Measurements from ENCODE around the gene KIF26B.
"Not testable (repeated sequence)": the region's sequence is repeated elsewhere in the genome, so short reads cannot be mapped to it uniquely, and the experiment has no call there.

The KIF26B gene

DNA sequence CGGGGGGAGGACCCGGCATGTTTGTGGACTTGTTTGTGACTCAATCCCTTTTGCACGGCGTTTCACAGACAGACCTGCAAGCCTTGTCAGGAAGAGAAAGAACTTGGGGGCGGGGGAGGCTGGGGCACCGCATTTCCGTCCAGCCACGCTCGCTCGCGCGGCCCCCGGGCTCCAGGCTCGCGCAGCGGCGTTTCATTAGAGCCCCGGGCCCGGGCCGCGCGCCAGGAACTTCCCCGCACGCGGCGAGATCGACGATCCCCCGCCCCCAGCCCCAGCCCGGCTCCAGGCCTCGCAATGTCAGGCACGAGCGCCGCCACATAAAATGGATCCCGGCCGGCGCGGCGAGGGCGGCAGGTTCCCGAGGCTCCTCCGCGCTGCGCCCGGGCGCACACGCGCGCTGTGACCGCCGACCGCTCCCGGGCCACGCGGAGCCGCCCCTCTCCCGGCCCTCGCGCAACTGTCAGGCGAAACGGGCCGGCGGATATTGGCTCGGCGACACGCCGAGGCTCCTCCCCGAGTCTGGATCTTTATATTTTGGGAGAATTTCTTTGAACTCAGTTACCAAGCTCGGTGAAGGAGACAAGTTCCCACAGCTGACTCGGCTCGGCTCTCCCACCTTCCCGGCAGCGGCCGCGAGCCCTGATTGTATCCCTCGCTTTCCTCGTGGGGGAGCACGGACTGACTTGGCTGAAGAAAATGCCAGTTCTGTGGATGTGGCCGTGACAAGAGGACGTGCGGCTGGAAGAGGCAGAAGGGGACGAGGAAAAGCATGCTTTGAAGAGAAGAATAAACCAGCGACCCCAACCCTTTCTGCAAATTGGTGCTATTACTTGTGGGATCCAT is at the start of gene KIF26B:
KIF26B (plus strand) TSS at position 557 of the 843 bp plus-strand sequence. CDS start 440 bp downstream, outside the sequence.
- DNase-seq: peak; percentile 68

DNA sequence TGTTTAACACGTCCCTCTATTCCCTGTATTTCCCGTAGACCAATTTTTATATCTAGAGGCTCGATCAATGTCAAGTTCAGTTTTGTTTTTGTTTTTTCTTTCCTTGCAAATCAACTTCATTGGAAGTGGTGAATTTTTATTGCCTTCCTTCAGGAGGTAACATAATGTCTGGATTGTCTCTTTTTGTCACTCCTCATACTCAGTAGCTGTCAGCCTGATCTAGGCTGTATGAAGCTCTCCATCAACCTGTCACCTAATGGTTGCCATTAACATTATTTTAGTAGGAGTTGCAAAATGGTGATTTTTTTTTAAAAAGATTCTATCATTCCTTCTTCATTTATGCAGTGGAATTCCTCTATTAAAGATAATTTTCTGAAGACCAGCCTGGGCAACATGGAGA is 49.7 kb upstream of the KIF26B start:
- DNase-seq: no peak

DNA sequence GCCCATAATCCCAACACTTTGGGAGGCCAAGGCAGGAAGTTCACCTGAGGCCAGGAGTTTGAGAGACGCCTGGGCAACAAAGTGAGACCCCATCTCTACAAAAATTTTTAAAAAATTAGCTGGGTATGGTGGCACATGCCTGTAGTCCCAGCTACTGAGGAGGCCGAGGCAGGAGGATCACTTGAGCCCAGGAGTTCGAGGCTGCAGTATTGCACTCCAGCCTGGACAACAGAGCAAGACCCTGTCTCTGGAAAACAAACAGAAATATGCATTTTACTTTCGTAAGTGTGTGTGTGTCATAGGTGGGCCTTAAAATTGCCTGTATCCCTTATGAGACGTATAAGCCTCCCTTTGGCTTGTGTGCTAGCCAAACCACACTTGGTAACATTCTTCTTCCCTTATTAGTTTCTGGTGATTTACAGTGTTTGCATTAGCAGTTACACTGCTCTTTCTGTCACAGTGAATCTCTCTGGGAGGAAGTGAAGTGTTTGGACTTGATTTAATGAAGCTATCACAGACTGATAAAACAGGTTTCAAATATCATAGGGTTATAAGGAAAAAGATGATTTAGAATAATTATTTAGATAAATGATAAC is 48.9 kb upstream of the KIF26B start:
- DNase-seq: no peak

DNA sequence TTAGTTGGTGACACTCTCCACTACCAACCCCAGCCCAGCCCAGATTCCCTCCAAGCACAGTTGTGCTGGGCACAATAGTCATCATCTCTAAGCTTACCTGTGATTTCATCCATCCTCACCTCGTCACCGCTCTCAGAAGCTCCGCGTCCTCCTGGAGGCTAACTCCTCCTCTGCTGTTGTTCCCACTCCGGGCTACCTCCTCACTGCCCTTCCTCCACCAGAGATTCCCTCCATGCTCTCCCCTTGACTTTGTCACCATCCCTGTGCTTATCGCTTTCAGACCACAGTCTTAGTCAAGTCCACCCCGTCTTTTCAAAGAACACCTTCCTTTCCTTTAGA is 47.0 kb upstream of the KIF26B start:
- no peak for DNase-seq

DNA sequence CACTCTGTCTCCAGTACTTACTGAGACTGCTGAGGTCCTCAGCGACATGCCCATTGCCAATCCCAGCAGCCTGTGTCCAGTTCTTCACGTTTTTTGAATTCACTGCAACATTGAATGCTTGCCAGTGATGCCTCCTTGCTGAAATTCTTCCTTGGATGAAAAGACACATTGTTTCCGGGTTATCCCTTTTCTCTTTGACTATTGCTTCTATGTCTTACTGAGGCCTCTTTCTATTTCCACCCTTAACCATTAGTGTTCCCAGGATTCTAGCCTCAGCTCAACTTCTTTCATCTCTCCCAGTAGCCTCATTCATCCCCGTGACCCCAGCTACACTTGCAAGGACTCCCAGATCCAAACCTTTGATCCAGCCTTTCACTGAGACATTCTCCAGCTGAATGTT is 46.5 kb upstream of the KIF26B start:
- DNase-seq: no peak

DNA sequence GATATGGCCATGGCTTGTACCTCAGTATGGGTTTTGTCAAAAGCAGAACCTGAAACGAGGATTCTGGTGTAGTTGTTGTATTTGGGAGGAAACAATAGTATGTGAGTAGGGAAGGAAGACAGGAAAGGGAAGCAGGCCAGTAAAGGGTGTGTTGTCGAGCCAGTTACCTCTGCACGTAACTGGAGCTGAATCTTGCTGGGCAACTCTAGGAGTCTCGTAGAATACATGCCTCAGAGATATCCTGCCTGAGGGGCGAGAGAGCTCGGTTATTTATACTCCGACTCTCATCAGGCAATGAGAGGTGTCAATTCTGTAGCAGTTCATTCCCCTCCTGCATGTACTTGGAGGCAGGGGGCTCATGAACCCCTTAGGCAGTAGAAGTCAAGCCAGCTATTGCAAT is 45.9 kb upstream of the KIF26B start:
- no peak for DNase-seq

DNA sequence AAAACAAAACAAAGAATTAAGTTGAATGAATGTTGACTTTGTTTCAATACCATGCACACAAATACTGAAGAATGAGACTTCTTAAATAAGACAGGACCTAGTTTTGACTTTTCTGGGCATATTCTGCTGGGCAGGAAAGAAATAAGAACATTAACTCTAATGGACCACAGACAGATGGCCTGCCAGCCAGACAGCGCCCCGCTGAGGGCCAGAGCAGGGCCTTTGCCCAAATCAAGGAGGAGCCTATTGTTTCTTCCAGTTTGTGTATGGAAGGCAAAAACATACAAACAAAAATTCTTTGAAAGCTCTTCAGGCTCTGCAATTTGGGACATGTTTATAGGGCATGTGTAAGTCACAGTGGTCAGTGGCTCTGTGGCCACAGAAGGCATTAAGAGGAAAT is 44.4 kb upstream of the KIF26B start:
- no peak for DNase-seq

DNA sequence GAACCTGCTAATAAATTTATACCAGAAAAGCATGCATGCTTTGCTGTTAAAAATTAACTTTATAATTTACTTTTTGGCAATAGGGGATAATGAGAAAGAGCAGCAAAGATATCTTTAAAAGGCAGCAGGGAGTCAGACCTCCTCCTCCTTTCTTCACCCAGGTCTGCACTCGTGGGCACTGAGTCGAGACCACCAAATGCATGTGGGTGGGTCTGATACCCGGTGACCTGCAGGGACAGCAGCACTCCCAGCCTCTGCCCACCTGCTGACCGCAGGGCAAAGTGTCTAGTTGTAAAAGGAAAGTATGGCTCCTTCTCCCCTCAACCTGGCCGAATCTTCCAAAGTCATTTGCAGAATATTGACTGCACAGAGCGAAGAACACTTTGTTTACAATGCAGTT is 43.7 kb upstream of the KIF26B start:
- no peak for DNase-seq

DNA sequence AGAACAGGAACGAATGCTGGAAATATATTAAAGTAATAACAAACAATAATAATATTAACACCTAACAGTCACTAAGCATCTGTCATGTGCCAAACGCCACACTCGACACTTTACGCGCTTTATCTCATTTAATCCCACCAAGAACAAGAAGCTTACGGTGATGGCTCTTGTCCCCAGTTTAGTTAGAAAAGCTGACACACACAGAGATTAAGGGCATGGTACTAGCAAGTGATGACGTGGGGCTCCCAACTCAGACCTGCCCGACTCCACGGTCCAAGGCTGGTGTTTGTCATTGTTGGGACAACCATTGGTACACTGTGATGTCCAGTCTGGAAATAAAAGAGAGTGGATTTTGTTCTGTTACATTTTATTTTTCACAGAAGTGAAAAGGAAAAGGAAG is 41.1 kb upstream of the KIF26B start:
- DNase-seq: no peak

DNA sequence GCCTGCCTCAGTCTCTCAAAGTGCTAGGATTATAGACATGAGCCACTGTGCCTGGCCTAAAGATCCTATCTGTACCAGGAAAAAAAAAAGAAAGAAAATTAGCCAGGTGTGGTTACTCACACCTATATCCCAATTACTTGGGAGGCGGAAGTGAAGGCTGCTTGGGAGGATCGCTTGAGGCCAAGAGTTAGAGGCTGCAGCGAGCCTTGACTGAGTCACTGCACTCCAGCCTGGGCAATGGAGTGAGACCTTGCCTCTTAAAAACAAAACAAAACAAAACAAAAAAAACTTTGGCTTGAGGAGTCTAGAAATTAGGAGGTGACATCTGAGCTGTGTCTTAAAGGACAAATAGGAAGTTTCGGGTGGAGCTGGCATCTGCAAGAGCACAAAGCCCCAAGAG is 38.7 kb upstream of the KIF26B start:
- DNase-seq: no peak

DNA sequence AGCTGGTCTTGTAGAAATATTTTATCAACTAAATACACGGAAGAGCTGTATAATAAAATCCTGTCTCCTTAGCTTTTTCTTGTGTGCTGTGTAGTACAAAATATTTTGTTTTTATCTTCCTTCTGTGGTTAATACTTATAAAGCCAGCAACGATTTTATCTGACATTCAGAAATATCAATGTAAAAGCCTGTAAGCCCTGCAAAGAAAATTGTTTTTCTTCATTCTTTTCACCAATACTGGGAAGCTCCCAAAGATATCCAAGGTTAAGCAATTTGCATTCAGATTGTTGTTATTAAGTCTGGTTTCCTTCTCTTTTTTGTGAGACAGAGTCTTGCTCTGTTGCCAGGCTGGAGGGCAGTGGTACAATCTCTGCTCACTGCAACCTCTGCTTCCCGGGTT is 38.0 kb upstream of the KIF26B start:
- DNase-seq: no peak

DNA sequence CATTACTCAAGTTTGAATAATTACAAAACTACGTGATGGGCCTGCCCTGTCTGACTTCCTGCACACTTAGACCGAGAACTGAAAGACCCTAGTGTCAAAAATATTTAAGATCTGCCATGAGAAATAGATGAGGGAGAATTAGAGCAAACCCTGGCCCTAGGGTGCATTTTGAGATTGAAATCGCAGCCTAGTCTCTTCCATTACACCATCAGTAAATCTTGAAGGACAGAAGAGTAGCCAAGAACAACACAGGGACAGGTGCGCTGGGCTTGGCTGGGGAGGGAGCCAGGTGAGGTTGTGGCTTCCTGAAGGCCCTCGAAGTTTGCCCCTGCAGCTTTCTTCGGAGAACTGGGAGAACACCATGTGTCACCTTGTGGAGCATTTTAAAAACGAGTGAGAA is 36.7 kb upstream of the KIF26B start:
- DNase-seq: no peak

DNA sequence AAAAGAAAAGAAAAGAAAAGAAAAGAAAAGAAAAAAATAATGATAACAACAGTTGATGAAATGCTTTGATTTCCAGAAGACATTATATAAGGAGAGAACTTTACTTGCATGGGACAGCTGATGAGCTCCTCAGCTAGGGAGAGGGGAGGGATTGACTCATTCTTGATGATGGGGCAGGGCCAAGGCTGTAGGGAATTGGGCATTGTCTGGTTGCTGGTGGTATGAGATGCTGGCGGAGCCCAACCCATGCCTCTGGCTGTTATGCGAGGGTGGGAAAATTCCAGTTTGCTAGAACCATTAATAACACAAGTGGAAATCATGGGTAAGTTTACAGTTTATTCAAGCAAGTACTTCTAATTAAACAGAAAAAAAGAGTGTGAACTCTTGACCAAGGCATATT is 36.0 kb upstream of the KIF26B start:
- DNase-seq: no peak

DNA sequence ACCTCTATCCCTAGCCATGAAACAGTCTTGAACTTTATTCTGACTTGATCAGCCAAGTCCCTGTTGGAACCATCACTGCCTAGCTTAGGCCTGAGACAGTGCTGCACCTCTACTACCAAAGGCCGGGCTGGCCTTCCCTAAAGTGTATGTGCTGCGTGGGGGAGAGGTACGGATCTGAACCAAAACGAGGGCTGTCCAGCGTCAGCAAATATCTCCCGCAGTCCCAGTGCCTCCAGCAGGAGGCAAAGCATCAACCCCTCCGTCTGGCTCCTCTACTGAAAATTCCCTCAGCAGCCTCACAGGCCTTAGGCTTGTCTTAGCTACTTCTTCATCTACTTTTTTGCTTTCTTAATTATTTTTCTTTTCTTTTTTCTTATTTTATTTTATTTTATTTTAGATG is 33.3 kb upstream of the KIF26B start:
- DNase-seq: no peak

DNA sequence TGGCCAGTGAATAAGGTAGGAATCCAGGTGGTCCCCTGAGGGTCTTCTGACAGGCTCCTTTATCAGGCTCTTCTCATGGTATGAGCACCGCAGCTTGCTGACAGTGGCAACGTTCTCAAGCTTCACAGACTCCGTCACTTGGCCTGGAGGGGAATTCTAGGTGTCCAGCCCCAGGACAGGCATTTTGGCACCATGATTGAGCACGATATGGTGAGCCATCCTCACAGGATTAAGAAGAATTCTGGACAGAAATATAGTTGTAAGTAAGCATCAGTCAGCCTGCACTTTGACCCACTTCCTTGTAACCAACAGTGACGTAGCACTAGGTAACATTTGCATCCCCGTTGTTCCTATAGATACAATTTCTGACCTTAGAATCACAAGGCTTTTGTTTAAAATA is 30.5 kb upstream of the KIF26B start:
- no peak for DNase-seq

DNA sequence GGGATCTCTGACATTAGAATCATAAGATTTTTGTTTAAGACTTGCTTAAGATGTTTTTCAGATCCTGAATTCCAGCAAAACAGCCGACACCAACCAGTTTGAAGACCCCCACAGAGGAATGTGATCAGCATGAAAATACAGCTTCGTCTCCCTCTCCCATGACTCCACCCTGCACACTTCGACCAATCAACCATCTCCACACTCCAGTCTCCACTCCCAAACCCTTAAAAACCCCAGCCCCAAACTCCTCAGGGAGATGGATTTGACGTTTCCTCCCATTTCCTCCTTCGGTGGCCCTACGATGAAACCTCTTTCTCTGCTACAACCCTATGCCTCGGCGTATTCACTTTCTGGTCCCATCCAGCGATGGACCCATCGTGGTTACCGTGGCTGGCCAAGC is 30.1 kb upstream of the KIF26B start:
- DNase-seq: no peak

DNA sequence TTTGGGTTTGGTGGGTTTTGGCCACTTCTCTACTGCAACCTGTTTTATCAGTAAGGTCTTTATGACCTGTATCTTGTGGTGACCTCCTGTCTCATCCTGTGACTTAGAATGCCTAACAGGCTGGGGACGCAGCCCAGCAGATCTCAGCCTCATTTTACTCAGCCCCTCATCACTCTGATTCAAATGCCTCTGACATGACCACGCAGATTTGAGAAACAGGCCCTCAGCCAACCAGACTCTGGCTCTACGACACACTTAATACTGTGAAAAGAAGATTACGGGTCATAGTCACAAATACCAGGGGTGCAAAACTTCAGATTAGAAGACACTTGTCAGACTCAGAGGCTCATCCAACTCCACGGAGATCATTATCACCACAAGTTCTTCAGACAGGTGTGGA is 28.3 kb upstream of the KIF26B start:
- no peak for DNase-seq

DNA sequence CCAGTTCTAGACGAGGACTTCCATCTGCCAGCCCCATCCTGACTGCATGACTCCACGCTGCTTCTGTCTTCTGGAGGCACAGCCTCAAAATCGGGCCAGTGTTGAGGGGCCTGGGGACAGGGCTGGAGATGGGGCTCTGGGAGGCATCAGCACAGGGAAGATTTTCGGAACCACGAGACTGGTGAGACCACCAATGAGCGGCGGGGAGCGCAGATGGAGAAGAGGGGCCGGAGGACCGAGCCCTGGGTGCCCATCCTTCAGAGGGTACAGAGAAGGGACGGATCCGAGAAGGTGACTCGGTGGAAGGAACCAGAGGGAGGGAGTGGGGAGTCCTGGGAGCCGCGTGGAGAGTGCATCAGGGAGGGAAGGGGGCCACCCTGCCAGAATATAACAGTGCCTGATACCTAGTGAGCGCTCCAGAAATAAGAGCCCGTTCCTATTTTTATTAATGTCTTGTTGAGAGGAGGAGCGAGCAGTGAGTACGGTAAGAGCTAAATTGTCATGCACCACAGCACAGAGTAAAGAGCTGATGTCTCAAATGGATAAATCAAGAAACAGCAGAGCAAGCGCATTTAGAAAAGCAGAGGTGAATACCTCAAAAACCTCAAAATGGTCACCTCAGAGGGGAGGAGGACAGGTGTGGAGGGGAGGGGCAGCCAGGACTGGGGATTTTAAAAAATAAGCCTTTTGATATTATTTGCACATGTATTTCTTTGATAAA is 26.2 kb upstream of the KIF26B start:
- no peak for DNase-seq

DNA sequence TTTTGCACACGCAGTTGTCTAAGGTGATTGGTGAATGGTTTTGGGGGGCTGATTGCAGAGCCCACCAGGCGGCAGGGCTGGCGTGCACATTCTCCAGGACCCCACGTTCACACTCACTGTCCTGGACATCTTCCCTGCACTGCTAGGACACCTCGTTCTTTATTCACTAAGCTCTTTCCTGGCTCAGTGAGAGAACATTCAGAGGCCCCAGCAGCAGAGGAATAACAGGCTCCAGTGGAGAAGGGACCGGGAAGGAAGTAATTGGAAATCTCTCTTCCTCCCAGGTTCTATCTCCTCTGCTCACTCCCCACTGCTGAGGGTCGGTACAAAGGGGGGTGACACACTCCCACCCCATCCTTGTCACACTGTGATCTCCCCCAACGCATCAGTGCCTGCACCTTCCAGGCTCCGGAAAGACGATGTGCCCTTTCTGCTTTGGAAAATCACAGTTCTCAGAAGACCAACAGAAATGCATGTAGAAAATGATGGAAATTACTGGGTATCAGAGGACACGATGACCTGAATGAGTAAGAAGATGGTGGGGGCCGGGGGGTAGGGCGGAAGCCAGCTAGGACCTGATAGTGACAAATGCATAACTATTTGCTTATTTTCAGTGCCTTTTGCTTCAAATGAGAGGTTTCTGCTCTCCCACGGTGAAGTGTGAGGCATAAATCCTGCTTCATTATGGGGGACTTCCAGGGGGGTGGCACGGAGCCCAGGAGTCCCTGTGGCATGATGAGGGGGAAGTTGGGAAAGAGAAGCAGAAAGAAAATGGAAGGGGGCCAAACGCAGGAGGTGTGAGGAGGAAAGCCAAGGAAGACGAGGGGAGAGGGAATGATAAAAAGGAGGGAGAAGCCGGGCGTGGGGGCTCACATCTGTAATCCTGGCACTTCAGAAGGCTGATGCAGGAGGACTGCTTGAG is 25.2 kb upstream of the KIF26B start:
- no peak for DNase-seq

DNA sequence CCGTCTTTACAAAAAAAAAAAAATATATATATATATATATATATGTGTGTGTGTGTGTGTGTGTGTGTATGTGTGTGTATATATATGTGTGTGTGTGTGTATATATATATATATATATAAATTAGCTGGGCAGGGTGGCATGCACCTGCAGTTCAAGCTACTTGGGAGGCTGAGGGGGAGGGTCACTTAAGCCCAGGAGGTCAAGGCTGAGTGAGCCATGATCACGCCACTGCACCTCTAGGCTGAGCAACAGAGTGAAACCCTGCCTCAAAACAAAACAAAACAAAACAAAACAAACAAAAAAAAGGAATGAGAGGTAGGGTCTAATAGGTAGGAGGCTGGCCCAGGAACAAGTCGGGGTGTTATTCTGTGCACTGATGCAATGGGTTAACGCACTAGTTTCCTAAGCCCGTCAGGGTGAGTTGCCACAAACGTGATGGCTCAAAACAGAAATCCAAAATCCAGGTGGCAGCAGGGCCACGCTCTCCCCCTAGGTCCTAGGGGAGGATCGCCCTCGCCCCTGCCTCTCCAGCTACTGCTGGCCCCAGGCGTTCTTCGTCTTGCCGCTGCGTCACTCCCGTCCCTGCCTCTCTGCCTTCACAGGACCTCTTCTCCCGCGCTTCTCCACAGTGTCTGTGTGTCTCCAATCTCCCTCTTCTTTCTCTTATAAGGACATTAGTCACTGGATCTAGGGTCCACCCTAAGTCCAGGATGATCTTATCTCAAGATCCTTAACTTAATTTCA is 24.3 kb upstream of the KIF26B start:
- DNase-seq: not testable (repeated sequence)

DNA sequence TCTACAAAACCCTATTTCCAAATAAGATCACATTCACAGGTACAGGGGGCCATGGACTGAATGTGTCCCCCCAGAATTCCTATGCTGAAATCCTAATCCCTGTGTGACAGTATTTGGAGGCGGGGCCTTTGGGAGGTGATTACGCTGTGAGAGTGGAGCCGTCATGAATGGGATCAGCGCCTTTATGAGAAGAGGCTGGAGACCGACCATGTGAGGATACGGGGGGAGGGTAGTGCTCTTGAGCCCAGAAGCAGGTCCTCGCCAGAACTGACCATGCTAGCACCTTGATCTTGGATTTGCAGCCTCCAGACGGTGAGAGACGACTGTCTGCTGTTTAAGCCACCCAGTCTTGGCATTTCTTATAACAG is 23.8 kb upstream of the KIF26B start:
- no peak for DNase-seq

DNA sequence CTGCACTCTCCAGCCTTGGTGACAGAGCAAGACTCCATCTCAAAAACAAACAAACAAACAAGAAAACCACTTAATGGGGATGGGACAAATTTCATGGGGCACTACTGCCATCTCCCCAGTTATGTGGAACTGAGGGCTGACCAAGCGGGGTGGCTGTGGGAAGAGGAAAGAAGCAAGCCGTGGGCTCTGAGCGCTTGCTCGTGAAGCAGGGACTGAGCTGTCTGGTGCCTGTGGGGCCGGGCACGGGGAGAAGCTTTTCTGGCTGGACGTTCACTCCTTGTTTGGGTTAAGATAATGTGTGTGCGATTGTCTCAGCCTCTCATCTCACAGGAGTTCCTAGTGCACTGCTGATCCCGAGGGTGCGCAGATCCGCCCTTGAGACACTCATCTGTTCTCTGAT is 22.0 kb upstream of the KIF26B start:
- DNase-seq: no peak

Measured in activated CD8-positive, alpha-beta memory T cell treated with anti-CD3 and anti-CD28 coated beads for 24 hours (primary cell).